ENCODE results near the gene SLX9.

DNA sequence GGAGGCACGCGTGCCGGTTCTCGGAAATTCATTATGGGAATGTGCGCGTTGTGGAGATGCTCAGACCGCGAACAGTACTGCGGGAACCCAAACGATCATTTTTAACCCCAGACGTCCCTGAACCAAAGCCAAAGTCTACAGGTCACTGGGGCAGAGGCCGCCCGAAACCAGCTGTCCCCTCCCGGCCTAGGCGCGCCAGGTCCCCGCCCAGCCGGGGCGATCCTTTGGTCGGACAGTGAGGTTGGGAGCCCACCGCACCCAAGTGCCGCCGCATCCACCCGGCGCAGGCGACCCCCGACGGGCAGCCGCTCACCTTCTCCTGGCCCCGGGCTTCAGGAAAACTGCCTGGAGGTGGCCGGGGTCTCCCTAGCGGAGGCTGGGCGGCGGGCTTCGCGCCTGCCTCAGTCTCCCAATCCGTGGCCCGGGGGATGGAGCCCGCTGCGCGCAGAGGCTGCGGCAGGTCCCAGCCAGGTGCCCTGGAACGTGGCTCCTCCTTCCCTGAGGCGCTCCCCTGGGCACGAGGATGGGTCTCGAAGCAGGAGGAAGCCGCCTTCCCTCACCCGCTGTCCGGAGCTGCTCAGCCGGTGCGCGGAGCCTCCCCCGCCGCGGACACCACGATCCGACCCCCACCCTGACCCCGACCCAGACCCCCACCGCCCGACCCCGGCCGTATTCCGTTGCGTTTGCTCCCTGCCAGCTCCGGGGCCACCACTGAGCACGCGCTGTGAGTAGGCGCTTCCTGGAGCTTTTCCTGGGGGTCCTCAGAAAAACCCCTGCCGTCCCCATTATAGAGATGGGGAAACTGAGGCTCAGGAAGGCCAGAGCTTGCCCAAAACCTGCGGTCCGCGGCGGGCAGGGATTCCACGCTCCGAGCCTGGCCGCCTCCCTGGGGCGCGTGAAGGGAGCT is 8.1 kb upstream of the SLX9 start:
- TF ChIP-seq POLR2A (IDR thresholded peaks at IDR 0.05; ENCODE audit: low read depth, low read length), result no peak
- no peak for TF ChIP-seq TAF1 (IDR thresholded peaks at IDR 0.05; ENCODE audit: low read depth, low read length)
